SK-N-SH (cell line): Measurements from ENCODE around the gene NYAP1. TPM values are rescaled to one million over a fixed set of nuclear protein-coding genes. Genes with fewer than 3 reads are reported as not detected.
A peak's percentile ranks its signal among the peaks of the same experiment; 100 is the strongest.

Experiments
- CTCF ChIA-PET: fragments of 300-600, 350-600 bp; formaldehyde crosslinking; extraction: SDS; loops from one replicate; lab custom pipeline; 2021; lab: Yijun Ruan, JAX
- POLR2A ChIA-PET: fragments of 350-600 bp; sonication (Branson Sonifier 250); formaldehyde crosslinking; extraction: SDS; loops from one replicate; lab custom pipeline; 2020; ENCODE audit warnings: antibody characterized with exemption, inconsistent platforms; lab: Yijun Ruan, JAX
- DNase-seq: peaks from one replicate; pipeline ENCODE4 v3.0.0; 2012
- H2AFZ ChIP-seq: fragments of 200-600 bp; sonication (generic); 2 replicates; pipeline ENCODE4 v1.8.1; 2016; ENCODE audit warnings: antibody characterized with exemption, mild to moderate bottlenecking, low read depth
- H3F3A ChIP-seq: fragments of 200-600 bp; sonication (generic); replicated peaks from 2 replicates; pipeline ENCODE3; 2016; ENCODE audit warnings: antibody characterized with exemption, mild to moderate bottlenecking; ENCODE audit not compliant: insufficient read depth
- H3K27ac ChIP-seq, 2 experiments: fragments of 200-500 bp in 1 of 2; fragments of 200-600 bp in 1 of 2; sonication (Bioruptor generic) in 1 of 2; sonication (generic), shearing (Covaris generic) in 1 of 2; 2 replicates each; pipeline versions ENCODE4 v1.5.1 to v1.6.1; 2014 to 2016; ENCODE audit warnings: low read depth in 2 of 2, inconsistent platforms in 1 of 2, low read length in 1 of 2, mild to moderate bottlenecking in 1 of 2, mixed read lengths in 1 of 2
- H3K27me3 ChIP-seq: fragments of 200-600 bp; sonication (generic), shearing (Covaris generic); 2 replicates; pipeline ENCODE4 v1.6.1; 2016; ENCODE audit warnings: mixed run types; ENCODE audit not compliant: insufficient read depth
- H3K36me3 ChIP-seq, 2 experiments: fragments of 200-500 bp in 1 of 2; fragments of 200-600 bp in 1 of 2; sonication (Bioruptor generic) in 1 of 2; sonication (generic) in 1 of 2; replicated peaks in 1 of 2; 2 replicates each; pipeline versions ENCODE3 to v1.5.1; 2014 to 2016; ENCODE audit warnings: low read length in 1 of 2, mild to moderate bottlenecking in 1 of 2; ENCODE audit not compliant: insufficient read depth in 2 of 2, control insufficient read depth in 1 of 2
- H3K4me1 ChIP-seq, 2 experiments: fragments of 200-500 bp in 1 of 2; fragments of 200-600 bp in 1 of 2; sonication (Bioruptor generic) in 1 of 2; sonication (generic), shearing (Covaris generic) in 1 of 2; 2 replicates each; pipeline versions ENCODE4 v1.5.1 to v1.6.1; 2014 to 2016; ENCODE audit warnings: low read depth in 1 of 2, low read length in 1 of 2, mixed run types in 1 of 2; ENCODE audit not compliant: insufficient read depth in 2 of 2, control insufficient read depth in 1 of 2
- H3K4me2 ChIP-seq: fragments of 200-600 bp; sonication (generic), shearing (Covaris generic); 2 replicates; pipeline ENCODE4 v1.6.1; 2017; ENCODE audit warnings: mixed run types
- H3K4me3 ChIP-seq, 2 experiments: fragments of 200-500 bp in 1 of 2; fragments of 200-600 bp in 1 of 2; sonication (Bioruptor generic) in 1 of 2; sonication (generic), shearing (Covaris generic) in 1 of 2; 2 replicates each; pipeline versions ENCODE4 v1.5.1 to v1.8.1; 2014 to 2016; ENCODE audit warnings: low read depth in 2 of 2, inconsistent platforms in 1 of 2, low read length in 1 of 2, mild to moderate bottlenecking in 1 of 2, mixed read lengths in 1 of 2, moderate library complexity in 1 of 2
- H3K79me2 ChIP-seq: fragments of 200-600 bp; sonication (generic); 2 replicates; pipeline ENCODE4 v1.8.1; 2017; ENCODE audit warnings: mild to moderate bottlenecking; ENCODE audit not compliant: insufficient read depth
- H3K9ac ChIP-seq: fragments of 200-600 bp; sonication (generic); 2 replicates; pipeline ENCODE4 v1.6.1; 2017; ENCODE audit warnings: mixed run types
- H3K9me2 ChIP-seq: fragments of 200-600 bp; sonication (generic); 2 replicates; pipeline ENCODE4 v1.6.1; 2017; ENCODE audit warnings: mixed run types
- H3K9me3 ChIP-seq: fragments of 200-600 bp; sonication (generic); 2 replicates; pipeline ENCODE4 v1.6.1; 2017; ENCODE audit warnings: mixed run types, mild to moderate bottlenecking, moderate library complexity
- H4K20me1 ChIP-seq: fragments of 200-600 bp; sonication (generic); 2 replicates; pipeline ENCODE4 v1.6.1; 2017; ENCODE audit warnings: mild to moderate bottlenecking, mixed run types; ENCODE audit not compliant: insufficient read depth
- CHD2 ChIP-seq: fragments of 150-350 bp; IDR thresholded peaks from 2 replicates; pipeline ENCODE4 v1.6.1; 2018; ENCODE audit warnings: low read length; ENCODE audit not compliant: partially characterized antibody
- FOSL2 ChIP-seq: IDR thresholded peaks from 2 replicates; pipeline ENCODE4 v1.4.0; 2012; ENCODE audit warnings: low read depth, mild to moderate bottlenecking, moderate library complexity, borderline replicate concordance
- FOXM1 ChIP-seq: IDR thresholded peaks from 2 replicates; pipeline ENCODE4 v1.4.0; 2012; ENCODE audit warnings: low read depth, mild to moderate bottlenecking
- IRF3 ChIP-seq: fragments of 150-350 bp; IDR thresholded peaks from 2 replicates; pipeline ENCODE4 v1.6.1; 2016; ENCODE audit warnings: mild to moderate bottlenecking, low read depth, low read length
- JUND ChIP-seq: IDR thresholded peaks from 2 replicates; pipeline ENCODE4 v1.4.0; 2012
- NFIC ChIP-seq: IDR thresholded peaks from 2 replicates; pipeline ENCODE4 v1.4.0; 2012; ENCODE audit warnings: borderline replicate concordance
- NRF1 ChIP-seq: IDR thresholded peaks from 2 replicates; pipeline ENCODE4 v1.6.1; 2012; ENCODE audit warnings: low read depth, mild to moderate bottlenecking, low read length
- POLR2AphosphoS5 ChIP-seq: IDR thresholded peaks from 2 replicates; pipeline ENCODE4 v1.6.1; 2012; ENCODE audit warnings: low read depth, low read length
- REST ChIP-seq: IDR thresholded peaks from 2 replicates; pipeline ENCODE4 v1.6.1; 2012; ENCODE audit warnings: mild to moderate bottlenecking, low read depth, low read length, moderate library complexity
- TAF1 ChIP-seq: IDR thresholded peaks from 2 replicates; pipeline ENCODE4 v1.6.1; 2012; ENCODE audit warnings: low read depth, mild to moderate bottlenecking, low read length, moderate library complexity, borderline replicate concordance
- TCF12 ChIP-seq: IDR thresholded peaks from 2 replicates; pipeline ENCODE4 v1.4.0; 2012
- USF2 ChIP-seq: fragments of 150-350 bp; IDR thresholded peaks from 2 replicates; pipeline ENCODE4 v1.6.1; 2017; ENCODE audit warnings: antibody characterized with exemption, low read length, low read depth, borderline replicate concordance
- YY1 ChIP-seq: IDR thresholded peaks from 2 replicates; pipeline ENCODE4 v1.4.0; 2012; ENCODE audit warnings: low read depth, mild to moderate bottlenecking
- WGBS: methylation state at CpG from one replicate; pipeline ENCODE4 v1.1.6; 2017; ENCODE audit warnings: low lambda C conversion rate; 5-methylcytosine and 5-hydroxymethylcytosine counted together
- polyA plus RNA-seq, 3 experiments: library from polyadenylated mRNA; depleted of rRNA; stranded (reverse); fragments of >200 nt; gene quantifications; 2 replicates each; pipeline ENCODE4 v1.2.3, GENCODE V29; 2012

Gene NYAP1
- polyA plus RNA-seq, 1 of the 3 experiments (the other 2 are of a cell fraction): 6.0 TPM

GRCh38 chr7:100488333-100489095, 4.8 kb downstream of the NYAP1 start:
- DNase-seq: peak; percentile 30
- H3F3A ChIP-seq: no peaks in the 10 kb centered on the region
- H3K9me3 ChIP-seq: no peaks in the 10 kb centered on the region
- H3K36me3 ChIP-seq: peaks cover 0 to 6% of the 10 kb centered on the region in 2 experiments
- peaks cover 5% of the 10 kb centered on the region; the same call in 1 of the 2 replicates for H3K79me2 ChIP-seq
- no peak overlapping the region for H3K4me2 ChIP-seq
- POLR2A ChIA-PET: interaction anchor here (1.3 to 1.8 kb wide), 2 partner anchors 9 to 98 kb away, joined by 6 to 7 read pairs; partner anchors contain the start of gene FBXO24
- H3K9me2 ChIP-seq: no peaks in the 10 kb centered on the region
- 95% methylated on average over 33 of the region's 44 CpGs for WGBS
- H3K4me1 ChIP-seq: peaks cover 3 to 38% of the 10 kb centered on the region in 2 experiments; a peak in 2 of 4 replicates
- CTCF ChIA-PET: interaction anchor here (0.6 to 11.1 kb wide), 9 partner anchors 10 to 204 kb away, joined by 3 to 151 read pairs (median 5); partner anchors contain the start of gene MOSPD3
- no peak overlapping the region; a peak in 1 of 4 replicates for H3K27ac ChIP-seq
- H3K4me3 ChIP-seq: no peak overlapping the region
- no peaks in the 10 kb centered on the region for H3K27me3 ChIP-seq
- H2AFZ ChIP-seq: no peak overlapping the region
- no peaks in the 10 kb centered on the region for H4K20me1 ChIP-seq
- TF ChIP-seq POLR2AphosphoS5 (no peak), FOSL2 (no peak), YY1 (no peak), NFIC (no peak), JUND (no peak), TAF1 (no peak), NRF1 (no peak), FOXM1 (no peak), IRF3 (no peak), TCF12 (no peak), REST (no peak), CHD2 (no peak), USF2 (no peak)
- H3K9ac ChIP-seq: no peak overlapping the region
